IPS-18a (cell line): ENCODE measurements around the gene MBD3.

Experiments used
- H3K27ac ChIP-seq: one replicate; pipeline ENCODE4 v1.5.1; 2013; ENCODE audit warnings: low read length
- H3K27me3 ChIP-seq: one replicate; pipeline ENCODE4 v1.6.1; 2013; ENCODE audit warnings: mild to moderate bottlenecking, low read length; ENCODE audit not compliant: control insufficient read depth, insufficient read depth
- H3K36me3 ChIP-seq: one replicate; pipeline ENCODE4 v1.6.1; 2013; ENCODE audit warnings: low read depth, low read length; ENCODE audit not compliant: control insufficient read depth
- H3K4me1 ChIP-seq: one replicate; pipeline ENCODE4 v1.6.1; 2013; ENCODE audit warnings: low read depth, low read length; ENCODE audit not compliant: control insufficient read depth
- H3K4me3 ChIP-seq: one replicate; pipeline ENCODE4 v1.5.1; 2013; ENCODE audit warnings: low read length
- H3K9ac ChIP-seq: one replicate; pipeline ENCODE4 v1.6.1; 2013; ENCODE audit warnings: mild to moderate bottlenecking, low read length, moderate library complexity
- H3K9me3 ChIP-seq: one replicate; pipeline ENCODE4 v1.6.1; 2013; ENCODE audit warnings: low read depth, low read length; ENCODE audit not compliant: control insufficient read depth

Gene MBD3

GRCh38 chr19:1566392-1567115 is 26.1 kb downstream of the MBD3 start:
- H3K27ac ChIP-seq = peak overlapping the region; percentile 84

DNA sequence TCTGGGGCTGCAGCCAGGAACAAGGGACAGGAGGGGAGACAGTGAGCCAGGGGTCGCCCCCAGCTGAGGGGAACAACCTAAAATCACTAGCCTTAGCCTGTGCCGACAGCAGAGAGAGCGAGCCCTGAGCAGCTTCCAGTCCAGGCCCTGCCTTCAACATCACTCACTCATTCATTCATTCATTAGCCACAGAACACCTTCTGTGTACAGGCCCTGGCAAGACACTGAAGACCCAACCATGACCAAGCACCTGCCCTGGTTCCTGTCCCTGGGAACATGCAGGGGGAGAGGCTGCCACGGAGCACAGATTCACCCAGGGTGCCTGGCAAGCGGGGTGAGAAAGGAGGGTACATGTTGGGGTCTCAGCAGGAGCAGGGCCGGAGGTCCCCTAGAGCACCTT is 29.4 kb downstream of the MBD3 start:
- Histone ChIP-seq H3K9ac (no peak overlapping the region), H3K36me3 (peaks cover 11% of the 10 kb centered on the region), H3K27me3 (no peaks in the 10 kb centered on the region)

More at GRCh38 chr19:1566392-1567115, 26.1 kb downstream of the MBD3 start:
- H3K27me3 ChIP-seq = peaks cover 28% of the 10 kb centered on the region
- no peaks in the 10 kb centered on the region for H3K9me3 ChIP-seq
- peak overlapping the region; percentile 79 for H3K4me3 ChIP-seq
- peak overlapping the region; percentile 94 for H3K9ac ChIP-seq
- peaks cover 11% of the 10 kb centered on the region for H3K36me3 ChIP-seq
- peaks cover 4% of the 10 kb centered on the region for H3K4me1 ChIP-seq

GRCh38 chr19:1561236-1561842 is 31.3 kb downstream of the MBD3 start:
- peaks cover 11% of the 10 kb centered on the region for H3K36me3 ChIP-seq
- no peaks in the 10 kb centered on the region for H3K9me3 ChIP-seq
- no peak overlapping the region for H3K4me3 ChIP-seq
- no peak overlapping the region for H3K9ac ChIP-seq
- no peaks in the 10 kb centered on the region for H3K27me3 ChIP-seq
- peaks cover 4% of the 10 kb centered on the region for H3K4me1 ChIP-seq
- no peak overlapping the region for H3K27ac ChIP-seq

More for the DNA sequence above, 29.4 kb downstream of the MBD3 start:
- Histone ChIP-seq H3K9me3 (no peaks in the 10 kb centered on the region), H3K4me1 (peaks cover 4% of the 10 kb centered on the region), H3K27ac (no peak overlapping the region), H3K4me3 (no peak overlapping the region)

DNA sequence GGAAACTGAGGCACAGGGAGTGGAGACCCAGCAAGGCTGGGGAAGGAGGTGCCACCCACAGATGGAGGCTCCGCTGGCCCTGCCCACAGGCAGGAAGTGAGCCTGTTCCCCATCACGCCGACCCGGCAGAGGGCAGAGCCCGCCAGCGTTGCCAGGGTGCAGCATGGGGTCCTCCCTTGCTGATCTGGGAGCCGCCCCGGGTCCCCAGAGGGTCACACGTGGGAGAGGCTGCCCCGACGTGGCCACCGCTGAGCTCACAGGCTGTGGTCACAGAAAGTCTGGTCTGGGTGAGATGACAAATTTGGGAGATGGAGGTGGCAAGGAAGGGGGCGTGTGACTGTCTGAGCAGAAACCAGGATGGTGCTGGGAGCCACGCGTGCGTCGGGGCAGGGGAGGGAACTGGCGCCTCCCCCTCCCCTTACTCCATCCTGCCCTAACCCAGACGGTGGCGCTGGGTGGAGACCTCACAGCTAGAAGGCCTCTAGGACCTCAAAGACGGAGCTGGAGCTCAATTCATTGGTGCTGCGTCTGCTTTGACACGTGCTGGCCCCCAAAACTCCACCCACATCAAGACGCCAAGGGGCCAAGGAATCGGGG is 32.3 kb downstream of the MBD3 start:
- no peak overlapping the region for H3K9ac ChIP-seq
- H3K36me3 ChIP-seq = peaks cover 11% of the 10 kb centered on the region
- H3K27ac ChIP-seq = no peak overlapping the region

DNA sequence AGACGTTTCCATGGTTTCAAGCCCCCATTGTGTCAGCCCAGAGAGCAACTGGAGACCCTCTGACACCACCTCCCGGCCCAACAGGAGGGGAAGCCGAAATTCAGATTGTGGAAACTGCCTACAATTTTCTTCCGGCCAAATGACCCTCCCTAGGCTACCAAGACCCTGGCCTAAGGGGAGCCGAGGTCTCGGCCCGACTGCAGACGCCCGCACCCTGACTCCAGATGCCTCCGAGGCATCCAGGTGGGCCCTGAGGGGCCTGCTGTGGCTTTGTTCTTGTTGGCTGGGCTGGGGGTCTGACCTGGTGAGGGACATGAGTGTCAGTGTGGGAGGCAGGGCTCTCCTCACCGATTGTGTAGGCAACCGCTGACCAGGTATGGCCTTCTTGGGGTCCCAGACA is 34.1 kb downstream of the MBD3 start:
- Histone ChIP-seq H3K4me3 (no peak overlapping the region), H3K9ac (no peak overlapping the region), H3K27ac (no peak overlapping the region), H3K27me3 (no peaks in the 10 kb centered on the region), H3K4me1 (no peaks in the 10 kb centered on the region), H3K9me3 (no peaks in the 10 kb centered on the region), H3K36me3 (peaks cover 11% of the 10 kb centered on the region)

More for the DNA sequence above, 32.3 kb downstream of the MBD3 start:
- Histone ChIP-seq H3K9me3 (no peaks in the 10 kb centered on the region), H3K4me3 (no peak overlapping the region), H3K4me1 (peaks cover under 1% of the 10 kb centered on the region), H3K27me3 (no peaks in the 10 kb centered on the region)

GRCh38 chr19:1556390-1557070 is 36.1 kb downstream of the MBD3 start:
- Histone ChIP-seq H3K4me1 (no peaks in the 10 kb centered on the region), H3K36me3 (no peaks in the 10 kb centered on the region), H3K4me3 (no peak overlapping the region), H3K9me3 (no peaks in the 10 kb centered on the region), H3K9ac (no peak overlapping the region), H3K27me3 (no peaks in the 10 kb centered on the region), H3K27ac (no peak overlapping the region)

DNA sequence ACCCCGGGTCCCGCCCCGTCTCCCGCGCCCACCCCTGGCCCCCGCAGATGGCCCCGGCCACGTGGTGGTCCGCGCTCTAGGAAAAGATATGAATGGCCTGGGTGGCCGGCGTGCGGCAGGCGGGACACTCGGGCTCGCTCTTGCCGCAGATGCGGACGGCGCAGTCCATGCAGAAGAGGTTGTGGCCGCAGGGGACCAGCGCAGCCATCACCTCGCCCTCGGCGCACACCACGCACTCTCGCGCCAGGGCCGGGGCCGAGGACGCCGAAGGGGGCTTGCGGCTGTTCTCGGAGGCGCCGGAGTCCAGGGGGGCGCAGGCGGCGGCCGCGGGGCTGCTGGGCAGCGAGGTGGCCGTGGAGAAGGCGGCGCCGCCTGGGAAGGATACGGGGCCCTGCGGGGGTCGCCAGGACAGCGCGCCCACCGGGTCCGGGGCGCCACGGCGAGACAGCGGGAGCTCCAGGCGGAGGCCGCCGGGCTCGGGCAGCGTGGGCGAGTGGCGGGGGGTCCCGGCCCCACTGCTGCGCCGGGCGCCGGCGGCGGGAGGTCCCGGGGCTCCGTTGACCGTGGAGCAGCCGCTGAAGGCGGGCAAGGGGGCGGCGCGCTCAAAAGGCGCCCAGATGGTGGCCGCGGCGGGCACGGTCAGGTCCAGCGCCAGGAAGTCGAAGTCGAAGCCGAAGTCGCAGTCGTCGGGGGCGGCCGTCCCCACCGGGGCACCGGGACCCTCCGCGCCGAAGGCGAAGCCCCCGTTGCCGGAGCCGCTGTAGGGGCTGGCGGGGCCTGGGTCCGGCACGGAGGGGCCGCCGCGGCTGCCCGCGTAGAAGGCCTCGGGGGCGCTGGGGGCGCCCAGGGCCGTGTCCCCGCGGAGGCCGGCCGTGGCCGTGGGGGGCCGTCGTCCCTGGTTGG is 36.9 kb downstream of the MBD3 start:
- no peak overlapping the region for H3K4me3 ChIP-seq
- no peaks in the 10 kb centered on the region for H3K27me3 ChIP-seq
- no peaks in the 10 kb centered on the region for H3K36me3 ChIP-seq
- H3K4me1 ChIP-seq = no peaks in the 10 kb centered on the region
- no peak overlapping the region for H3K27ac ChIP-seq
- no peak overlapping the region for H3K9ac ChIP-seq
- H3K9me3 ChIP-seq = no peaks in the 10 kb centered on the region

GRCh38 chr19:1554968-1555367 is 37.7 kb downstream of the MBD3 start:
- no peaks in the 10 kb centered on the region for H3K36me3 ChIP-seq
- no peaks in the 10 kb centered on the region for H3K4me1 ChIP-seq
- H3K27me3 ChIP-seq = no peaks in the 10 kb centered on the region
- H3K27ac ChIP-seq = no peak overlapping the region
- no peak overlapping the region for H3K4me3 ChIP-seq
- no peaks in the 10 kb centered on the region for H3K9me3 ChIP-seq
- no peak overlapping the region for H3K9ac ChIP-seq

GRCh38 chr19:1553415-1553814 is 39.2 kb downstream of the MBD3 start:
- no peak overlapping the region for H3K27ac ChIP-seq
- no peaks in the 10 kb centered on the region for H3K9me3 ChIP-seq
- H3K27me3 ChIP-seq = no peaks in the 10 kb centered on the region
- no peaks in the 10 kb centered on the region for H3K4me1 ChIP-seq
- no peak overlapping the region for H3K4me3 ChIP-seq
- no peaks in the 10 kb centered on the region for H3K36me3 ChIP-seq
- H3K9ac ChIP-seq = no peak overlapping the region

DNA sequence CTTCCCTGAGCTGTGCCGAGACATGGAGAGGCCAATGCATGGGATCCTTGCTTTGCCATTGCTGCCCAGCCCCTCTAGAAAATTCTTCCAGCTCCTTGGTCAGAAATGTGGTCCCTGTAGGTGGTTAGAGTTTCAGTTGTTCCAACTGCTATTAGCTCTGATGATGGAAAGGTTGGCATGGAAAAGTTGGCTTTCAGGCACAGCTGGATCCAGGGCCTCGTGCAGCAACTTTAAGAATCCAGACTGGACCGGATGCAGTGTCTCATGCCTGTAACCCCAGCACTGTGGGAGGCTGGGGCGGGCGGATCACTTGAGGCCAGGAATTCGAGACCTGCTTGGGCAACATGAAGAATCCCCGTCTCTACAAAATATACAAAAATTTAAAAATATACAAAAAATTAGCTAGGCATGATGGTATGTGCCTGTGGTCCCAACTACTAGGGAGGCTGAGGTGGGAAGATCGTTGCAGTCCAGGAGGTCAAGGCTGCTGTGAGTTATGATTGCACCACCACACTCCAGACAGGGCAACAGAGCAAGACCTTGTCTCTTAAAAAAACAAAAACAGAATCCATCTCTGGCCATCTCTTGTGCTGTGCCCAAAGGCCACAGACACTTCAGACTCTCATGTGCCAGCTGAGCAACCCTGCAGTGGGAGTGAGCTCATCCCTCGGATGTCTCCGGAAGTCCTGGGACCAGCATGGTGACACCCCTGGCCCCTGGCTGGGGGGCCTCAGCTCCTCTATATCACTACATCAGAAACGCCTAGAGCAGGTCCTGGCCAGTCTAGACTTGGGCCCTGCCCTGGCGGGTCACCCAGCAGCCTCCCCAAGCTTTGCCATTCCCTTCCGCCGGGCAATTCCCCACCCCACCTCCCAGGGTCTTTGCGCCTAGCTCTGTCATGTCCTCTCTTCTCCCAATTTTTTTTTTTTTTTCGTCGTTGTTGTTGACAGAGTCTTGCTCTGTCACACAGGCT is 41.3 kb downstream of the MBD3 start:
- Histone ChIP-seq H3K4me1 (no peaks in the 10 kb centered on the region), H3K36me3 (no peaks in the 10 kb centered on the region), H3K27me3 (no peaks in the 10 kb centered on the region), H3K27ac (no peak overlapping the region), H3K9ac (no peak overlapping the region), H3K9me3 (no peaks in the 10 kb centered on the region), H3K4me3 (no peak overlapping the region)
